Activated T-cell treated with anti-CD3 and anti-CD28 coated beads for 48 hours (primary cell): ENCODE measurements around the gene RPS23.

Experiments used
- DNase-seq: peaks from one replicate; pipeline ENCODE4 v3.0.0-alpha.2; 2020; ENCODE audit warnings: low read depth

Gene RPS23

DNA sequence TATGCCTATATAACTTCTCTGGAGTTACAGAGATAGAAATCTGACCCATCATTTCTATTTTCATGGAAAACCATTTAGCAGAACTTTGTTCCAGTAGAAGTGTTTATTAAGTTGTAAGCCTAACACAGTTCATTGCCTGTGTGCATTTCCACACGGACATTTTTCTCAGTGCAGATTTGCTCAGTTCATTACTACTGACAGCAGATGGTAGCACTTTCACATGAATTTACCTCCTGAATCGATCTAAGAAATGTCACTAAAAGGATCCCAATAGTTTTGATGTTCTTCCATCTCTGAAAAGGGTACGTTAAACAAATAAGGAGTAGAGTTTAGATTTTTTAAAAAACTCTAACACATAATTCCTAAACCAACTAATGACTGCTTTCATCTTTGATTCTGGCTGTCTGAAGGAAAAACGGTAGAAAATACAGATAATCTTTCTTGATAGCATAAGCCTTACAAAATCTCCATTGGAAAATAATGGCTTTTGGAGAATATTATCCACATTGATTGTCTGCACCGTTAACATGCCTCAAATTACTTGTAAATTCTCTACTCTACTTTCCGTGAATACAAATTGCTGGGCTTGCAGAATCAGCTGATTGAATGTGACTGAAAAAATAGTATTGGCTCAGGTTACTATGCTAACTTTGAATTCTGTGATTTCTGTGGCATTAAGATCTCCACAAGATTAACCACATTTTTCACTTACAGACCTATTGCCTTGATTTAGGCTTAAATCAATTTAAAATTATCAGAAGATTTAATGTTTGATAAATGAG lies 33.1 kb downstream of the RPS23 start:
- no peak for DNase-seq

DNA sequence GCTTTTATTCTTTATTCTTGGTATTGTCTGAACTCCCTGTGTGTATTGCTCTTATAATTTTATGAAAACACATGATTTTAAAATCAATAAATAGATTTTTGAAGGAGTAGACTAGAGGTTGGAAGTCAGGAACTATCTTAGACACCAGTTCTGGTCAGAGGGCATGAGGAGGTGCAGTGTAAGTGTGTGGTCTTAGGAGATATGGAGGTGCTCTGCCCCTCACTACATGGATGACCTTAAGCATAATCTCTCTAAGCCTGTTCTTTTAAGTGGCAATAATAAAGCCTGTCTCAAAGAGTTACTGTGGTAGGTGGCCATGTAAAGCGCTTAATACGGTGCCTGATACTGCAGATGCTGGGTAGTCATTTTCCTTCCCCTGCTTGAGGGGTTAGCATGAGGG lies 34.0 kb downstream of the RPS23 start:
- DNase-seq, result no peak

GRCh38 chr5:82234885-82235284 lies 43.3 kb downstream of the RPS23 start:
- no peak for DNase-seq

DNA sequence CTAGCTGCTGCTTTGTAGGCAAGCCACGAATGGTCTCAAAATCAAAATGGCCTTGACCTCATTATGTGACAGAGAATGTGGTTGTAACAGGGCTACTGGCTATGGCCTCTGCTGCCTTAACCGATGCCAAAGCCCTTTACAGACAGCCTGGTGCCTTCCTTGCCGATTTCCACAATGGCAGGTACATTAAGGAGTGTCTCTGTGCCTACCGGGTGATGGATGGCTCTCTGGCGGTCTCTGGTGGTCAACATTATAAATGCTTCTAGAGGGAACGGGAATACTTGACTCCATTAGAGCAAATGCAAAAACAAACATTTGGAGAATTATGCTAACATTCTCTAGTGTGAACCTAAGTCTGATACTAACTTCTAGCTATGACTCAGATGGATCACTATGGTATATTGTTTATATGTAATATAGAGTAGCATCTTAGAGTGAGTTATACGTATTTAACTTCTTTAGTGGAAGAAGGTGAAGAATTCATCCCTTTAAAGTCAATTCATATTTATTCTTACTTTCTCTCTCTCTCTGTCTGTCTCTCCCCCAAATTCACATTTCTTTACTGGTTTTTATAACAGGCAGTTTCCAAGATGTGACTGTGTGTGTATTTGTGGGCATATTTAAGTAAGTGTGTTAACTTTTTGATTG lies 52.5 kb downstream of the RPS23 start:
- peak; percentile 41 for DNase-seq
